ENCODE data around the gene XRCC2. TPM values are rescaled to one million over a fixed set of nuclear protein-coding genes. Genes with fewer than 3 reads are reported as not detected.

XRCC2 gene
- total RNA-seq, 1 donor from 2014 or later, result 1.6 TPM

- Mint-ChIP-seq H3K36me3 (ENCODE audit: low read depth, unreplicated experiment) (no peaks in the 10 kb centered on the region), H3K4me3 (ENCODE audit: unreplicated experiment) (no peak overlapping the region), H3K27me3 (ENCODE audit: low read depth, unreplicated experiment) (peaks cover 4% of the 10 kb centered on the region), H3K27ac (ENCODE audit: unreplicated experiment) (no peak overlapping the region), H3K9me3 (ENCODE audit: unreplicated experiment) (peaks cover 4% of the 10 kb centered on the region), H3K4me1 (ENCODE audit: low read depth, unreplicated experiment) (no peaks in the 10 kb centered on the region)
- FAIRE-seq (no peak), DNase-seq (ENCODE audit: low read depth) (no peak)
- H3K36me3 ChIP-seq (ENCODE audit: insufficient read depth, low read length), result no peaks in the 10 kb centered on the region
- TF ChIP-seq, protein P1, sequence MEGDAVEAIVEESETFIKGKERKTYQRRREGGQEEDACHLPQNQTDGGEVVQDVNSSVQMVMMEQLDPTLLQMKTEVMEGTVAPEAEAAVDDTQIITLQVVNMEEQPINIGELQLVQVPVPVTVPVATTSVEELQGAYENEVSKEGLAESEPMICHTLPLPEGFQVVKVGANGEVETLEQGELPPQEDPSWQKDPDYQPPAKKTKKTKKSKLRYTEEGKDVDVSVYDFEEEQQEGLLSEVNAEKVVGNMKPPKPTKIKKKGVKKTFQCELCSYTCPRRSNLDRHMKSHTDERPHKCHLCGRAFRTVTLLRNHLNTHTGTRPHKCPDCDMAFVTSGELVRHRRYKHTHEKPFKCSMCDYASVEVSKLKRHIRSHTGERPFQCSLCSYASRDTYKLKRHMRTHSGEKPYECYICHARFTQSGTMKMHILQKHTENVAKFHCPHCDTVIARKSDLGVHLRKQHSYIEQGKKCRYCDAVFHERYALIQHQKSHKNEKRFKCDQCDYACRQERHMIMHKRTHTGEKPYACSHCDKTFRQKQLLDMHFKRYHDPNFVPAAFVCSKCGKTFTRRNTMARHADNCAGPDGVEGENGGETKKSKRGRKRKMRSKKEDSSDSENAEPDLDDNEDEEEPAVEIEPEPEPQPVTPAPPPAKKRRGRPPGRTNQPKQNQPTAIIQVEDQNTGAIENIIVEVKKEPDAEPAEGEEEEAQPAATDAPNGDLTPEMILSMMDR (IDR thresholded peaks at IDR 0.05; ENCODE audit: insufficient read depth, low read depth, low read length), result no peak
- TF ChIP-seq EZH2 (IDR thresholded peaks at IDR 0.05; ENCODE audit: insufficient read depth, low read length), result no peak
- H4K20me1 ChIP-seq (ENCODE audit: insufficient read depth, low read length), result no peaks in the 10 kb centered on the region
- no peaks in the 10 kb centered on the region for H3K79me2 ChIP-seq (ENCODE audit: insufficient read depth, low read length)
- H3K27ac ChIP-seq (ENCODE audit: low read depth, low read length), result no peak overlapping the region
- H3K9me3 ChIP-seq (ENCODE audit: insufficient read depth, low read depth, low read length), result no peaks in the 10 kb centered on the region
- H3K27me3 ChIP-seq (ENCODE audit: insufficient read depth, low read length), result no peaks in the 10 kb centered on the region
- no peak overlapping the region for H3K4me3 ChIP-seq (ENCODE audit: insufficient read depth, low read depth, low read length)
- no peak overlapping the region for H2AFZ ChIP-seq (ENCODE audit: low read depth, low read length)
- no peaks in the 10 kb centered on the region for H3K4me1 ChIP-seq (ENCODE audit: insufficient read depth, low read length)
- H3K9ac ChIP-seq (ENCODE audit: low read length), result no peak overlapping the region
- H3K4me2 ChIP-seq (ENCODE audit: low read length), result no peak overlapping the region
Observed at GRCh38 chr7:152624228-152624627, 51.7 kb downstream of the XRCC2 start.

DNA sequence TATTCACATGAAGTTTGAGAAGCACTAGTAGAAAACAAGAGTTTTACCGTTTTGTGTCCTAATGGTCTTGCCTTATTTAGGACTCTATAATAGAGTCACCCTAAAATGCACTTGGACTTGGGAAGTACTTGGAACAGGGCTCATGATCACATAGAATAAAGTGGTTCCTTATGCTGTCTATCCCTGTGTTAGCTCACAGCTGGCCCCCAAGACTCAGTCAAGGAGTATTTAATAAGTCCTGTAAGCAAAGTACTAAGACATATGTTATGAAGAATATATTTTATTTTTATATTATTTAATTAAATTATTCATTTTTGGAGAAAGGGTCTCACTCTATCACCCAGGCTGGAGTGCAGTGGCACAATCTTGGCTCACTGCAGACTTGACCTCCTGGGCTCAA lies 54.5 kb downstream of the XRCC2 start:
- Histone ChIP-seq H3K4me2 (ENCODE audit: low read length) (no peak overlapping the region), H3K9ac (ENCODE audit: low read length) (no peak overlapping the region), H3K27me3 (ENCODE audit: insufficient read depth, low read length) (peaks cover 2% of the 10 kb centered on the region), H3K27ac (ENCODE audit: low read depth, low read length) (no peak overlapping the region), H3K4me1 (ENCODE audit: insufficient read depth, low read length) (no peaks in the 10 kb centered on the region), H2AFZ (ENCODE audit: low read depth, low read length) (no peak overlapping the region), H3K4me3 (ENCODE audit: insufficient read depth, low read depth, low read length) (no peak overlapping the region), H3K9me3 (ENCODE audit: insufficient read depth, low read depth, low read length) (no peaks in the 10 kb centered on the region), H4K20me1 (ENCODE audit: insufficient read depth, low read length) (no peaks in the 10 kb centered on the region), H3K79me2 (ENCODE audit: insufficient read depth, low read length) (no peaks in the 10 kb centered on the region), H3K36me3 (ENCODE audit: insufficient read depth, low read length) (no peaks in the 10 kb centered on the region)
- H3K4me3 Mint-ChIP-seq (ENCODE audit: unreplicated experiment), result no peak overlapping the region
- DNase-seq (ENCODE audit: low read depth) (no peak), FAIRE-seq (no peak)
- TF ChIP-seq, protein P1 (IDR thresholded peaks at IDR 0.05; ENCODE audit: insufficient read depth, low read depth, low read length), result no peak
- TF ChIP-seq EZH2 (IDR thresholded peaks at IDR 0.05; ENCODE audit: insufficient read depth, low read length), result no peak
- no peaks in the 10 kb centered on the region for H3K9me3 Mint-ChIP-seq (ENCODE audit: unreplicated experiment)
- peaks cover 6% of the 10 kb centered on the region for H3K4me1 Mint-ChIP-seq (ENCODE audit: low read depth, unreplicated experiment)
- H3K27ac Mint-ChIP-seq (ENCODE audit: unreplicated experiment), result no peak overlapping the region
- H3K36me3 Mint-ChIP-seq (ENCODE audit: low read depth, unreplicated experiment), result no peaks in the 10 kb centered on the region
- peaks cover 4% of the 10 kb centered on the region for H3K27me3 Mint-ChIP-seq (ENCODE audit: low read depth, unreplicated experiment)

DNA sequence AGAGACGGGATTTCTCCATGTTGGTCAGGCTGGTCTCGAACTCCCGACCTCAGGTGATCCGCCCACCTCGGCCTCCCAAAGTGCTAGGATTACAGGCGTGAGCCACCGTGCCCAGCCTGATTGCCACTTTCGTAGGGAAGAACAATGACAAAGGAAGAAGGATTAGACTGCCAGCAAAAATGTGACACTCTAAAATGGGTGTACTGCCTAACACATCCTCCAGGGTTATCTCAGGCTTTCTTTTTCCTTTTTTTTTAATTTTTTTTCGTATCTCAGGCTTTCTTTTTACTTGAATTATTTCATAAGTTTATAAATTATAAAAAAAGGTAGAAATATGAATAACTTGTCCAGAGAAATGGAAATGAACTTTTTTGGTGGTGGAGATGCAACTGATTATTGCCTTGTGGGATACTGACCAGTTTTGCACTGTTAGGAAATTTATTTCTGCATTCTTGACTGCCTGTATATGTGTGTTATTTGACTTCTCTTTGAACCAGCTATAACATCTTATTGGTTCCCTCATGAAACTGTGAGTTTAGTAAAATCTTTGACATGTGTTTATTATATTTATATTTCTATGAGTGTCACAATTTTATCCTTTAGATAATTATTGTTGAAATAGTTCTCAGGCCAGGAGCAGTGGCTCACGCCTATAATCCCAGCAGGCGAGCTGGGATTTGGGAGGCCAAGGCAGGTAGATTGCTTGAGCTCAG lies 56.8 kb downstream of the XRCC2 start:
- no peak overlapping the region for H3K27ac Mint-ChIP-seq (ENCODE audit: unreplicated experiment)
- Histone ChIP-seq H3K4me1 (ENCODE audit: insufficient read depth, low read length) (no peaks in the 10 kb centered on the region), H3K4me3 (ENCODE audit: insufficient read depth, low read depth, low read length) (no peak overlapping the region), H3K27me3 (ENCODE audit: insufficient read depth, low read length) (peaks cover 2% of the 10 kb centered on the region), H3K9ac (ENCODE audit: low read length) (no peak overlapping the region), H3K4me2 (ENCODE audit: low read length) (no peak overlapping the region), H3K9me3 (ENCODE audit: insufficient read depth, low read depth, low read length) (no peaks in the 10 kb centered on the region), H2AFZ (ENCODE audit: low read depth, low read length) (no peak overlapping the region), H3K79me2 (ENCODE audit: insufficient read depth, low read length) (no peaks in the 10 kb centered on the region), H3K36me3 (ENCODE audit: insufficient read depth, low read length) (no peaks in the 10 kb centered on the region), H4K20me1 (ENCODE audit: insufficient read depth, low read length) (no peaks in the 10 kb centered on the region), H3K27ac (ENCODE audit: low read depth, low read length) (no peak overlapping the region)
- DNase-seq (ENCODE audit: low read depth), result no peak
- TF ChIP-seq, protein P1 (IDR thresholded peaks at IDR 0.05; ENCODE audit: insufficient read depth, low read depth, low read length), result no peak
- TF ChIP-seq EZH2 (IDR thresholded peaks at IDR 0.05; ENCODE audit: insufficient read depth, low read length), result no peak
- H3K36me3 Mint-ChIP-seq (ENCODE audit: low read depth, unreplicated experiment), result no peaks in the 10 kb centered on the region
- H3K27me3 Mint-ChIP-seq (ENCODE audit: low read depth, unreplicated experiment), result peaks cover 3% of the 10 kb centered on the region
- no peaks in the 10 kb centered on the region for H3K9me3 Mint-ChIP-seq (ENCODE audit: unreplicated experiment)
- FAIRE-seq, result no peak
- H3K4me1 Mint-ChIP-seq (ENCODE audit: low read depth, unreplicated experiment), result peaks cover 10% of the 10 kb centered on the region
- no peak overlapping the region for H3K4me3 Mint-ChIP-seq (ENCODE audit: unreplicated experiment)

Data from astrocyte (in vitro differentiated cells and primary cell).